Natural killer cell (primary cell): ENCODE measurements around the gene WDR7. TPM values are rescaled to one million over a fixed set of nuclear protein-coding genes. Genes with fewer than 3 reads are reported as not detected.

ENCODE experiments used
- ATAC-seq, 3 donors: fragments of 150-1000 bp in 2 of 3; fragments of 200-7000 bp in 1 of 3; cut with Tn5 transposase; 1 replicate in 1 of 3; 2 replicates in 2 of 3; pipeline ENCODE4 v1.10.0; 2021; ENCODE audit warnings: mild to moderate bottlenecking in 2 of 3, moderate library complexity in 2 of 3
- DNase-seq, 2 donors: peaks; one replicate each; pipeline versions ENCODE4 v3.0.0 to v3.0.0-alpha.2; 2013 to 2021; ENCODE audit warnings: mixed read lengths in 1 of 2
- H3K27ac ChIP-seq: one replicate; pipeline ENCODE4 v1.5.1; 2013; ENCODE audit warnings: mild to moderate bottlenecking, low read length
- H3K27me3 ChIP-seq: one replicate; pipeline ENCODE4 v1.6.1; 2013; ENCODE audit warnings: low read length; ENCODE audit not compliant: control insufficient read depth, insufficient read depth
- H3K36me3 ChIP-seq: one replicate; pipeline ENCODE4 v1.6.1; 2013; ENCODE audit warnings: low read length; ENCODE audit not compliant: control insufficient read depth, insufficient read depth
- H3K4me1 ChIP-seq: one replicate; pipeline ENCODE4 v1.6.1; 2013; ENCODE audit warnings: low read length; ENCODE audit not compliant: control insufficient read depth, insufficient read depth
- H3K4me3 ChIP-seq: one replicate; pipeline ENCODE4 v1.5.1; 2013; ENCODE audit warnings: low read length
- H3K9me3 ChIP-seq: one replicate; pipeline ENCODE4 v1.6.1; 2013; ENCODE audit warnings: low read length; ENCODE audit not compliant: control insufficient read depth, insufficient read depth
- H3K27ac Mint-ChIP-seq, 2 donors: one replicate each; pipeline ENCODE4 v1.8.0; 2022; ENCODE audit warnings: mild to moderate bottlenecking in 2 of 2, mixed read lengths in 2 of 2, moderate library complexity in 1 of 2
- H3K27me3 Mint-ChIP-seq, 2 donors: one replicate each; pipeline ENCODE4 v1.8.0; 2022; ENCODE audit warnings: low read depth in 2 of 2, mixed read lengths in 2 of 2
- H3K36me3 Mint-ChIP-seq: one replicate; pipeline ENCODE4 v1.8.0; 2022; ENCODE audit warnings: mixed read lengths
- H3K4me1 Mint-ChIP-seq, 2 donors: one replicate each; pipeline ENCODE4 v1.8.0; 2022; ENCODE audit warnings: mixed read lengths in 2 of 2
- H3K4me3 Mint-ChIP-seq: one replicate; pipeline ENCODE4 v1.8.0; 2022; ENCODE audit warnings: mild to moderate bottlenecking, moderate library complexity, mixed read lengths
- H3K9me3 Mint-ChIP-seq, 2 donors: one replicate each; pipeline ENCODE4 v1.8.0; 2022; ENCODE audit warnings: mixed read lengths in 2 of 2
- CTCF ChIP-seq: fragments of 200-600 bp; IDR thresholded peaks from one replicate; pipeline ENCODE4 v1.8.0; 2022; ENCODE audit warnings: antibody characterized with exemption
- WGBS: methylation state at CpG from one replicate; pipeline ENCODE4 v1.1.7; 2013; ENCODE audit warnings: missing lambda C conversion rate; ENCODE audit not compliant: insufficient coverage; 5-methylcytosine and 5-hydroxymethylcytosine counted together
- intact Hi-C: fragments of 100-400 bp; cut with micrococcal nuclease; formaldehyde crosslinking; loops from one replicate; pipeline ENCODE4 v1.14.2; 2022
- total RNA-seq, 4 donors: library from RNA; stranded (reverse); fragments of 120-200 nt in 1 of 4; gene quantifications; one replicate each; pipeline versions ENCODE4 v1.2.3 to v1.2.4, GENCODE V29; 2013 to 2022

WDR7 gene
- total RNA-seq, 3 donors from 2014 or later (not counting 1 experiment from before 2014, with no cell fraction given) = 71.1 to 103 (median 77.3) TPM

DNA sequence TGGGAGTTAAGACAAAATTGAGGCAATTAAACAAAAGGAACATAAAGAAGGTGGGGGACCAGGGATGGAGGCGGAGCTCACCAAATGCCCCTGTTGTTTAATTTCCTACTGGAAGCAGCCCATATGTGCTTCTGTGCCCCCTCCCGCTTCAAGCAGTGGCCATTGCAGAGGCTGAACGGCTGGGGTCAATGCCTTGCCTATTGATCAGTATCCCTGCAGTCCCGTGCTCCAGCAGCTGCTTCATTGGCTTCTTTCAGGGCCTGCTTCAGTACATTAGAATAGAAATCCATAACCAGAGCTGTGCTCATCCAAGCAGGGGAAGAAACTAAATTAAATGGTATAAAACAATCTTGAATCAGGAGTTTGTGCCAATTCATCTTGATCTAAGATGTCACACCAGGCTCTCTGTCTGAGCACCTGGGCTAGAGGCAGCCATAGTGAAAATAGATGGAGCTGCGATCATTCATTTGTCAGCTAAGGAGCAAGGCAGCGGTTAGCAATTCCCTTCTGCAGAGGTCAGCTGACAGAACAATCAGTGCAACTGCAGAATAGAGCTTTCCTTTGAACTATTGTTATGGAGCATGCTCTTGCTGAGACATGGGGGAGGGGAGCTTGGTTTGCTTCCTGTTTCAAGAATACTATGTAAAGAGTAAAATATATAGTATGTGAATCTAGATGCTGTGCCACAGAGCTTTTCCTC is 222.4 kb downstream of the WDR7 start:
- Mint-ChIP-seq H3K9me3 (no peaks in the 10 kb centered on the region), H3K4me3 (no peak overlapping the region), H3K36me3 (no peaks in the 10 kb centered on the region), H3K27ac (no peak overlapping the region), H3K4me1 (peaks cover 6 to 15% of the 10 kb centered on the region in 2 donors), H3K27me3 (no peaks in the 10 kb centered on the region)
- intact Hi-C loops = no loop called here
- DNase-seq = peak in 1 of 2 donors; percentile 52
- Histone ChIP-seq H3K27ac (no peak overlapping the region), H3K4me1 (no peaks in the 10 kb centered on the region), H3K4me3 (no peak overlapping the region), H3K9me3 (no peaks in the 10 kb centered on the region), H3K27me3 (no peaks in the 10 kb centered on the region), H3K36me3 (no peaks in the 10 kb centered on the region)
- WGBS = 93% methylated on average over 6 of the region's 6 CpGs
- TF ChIP-seq CTCF = no peak
- no peak for ATAC-seq

DNA sequence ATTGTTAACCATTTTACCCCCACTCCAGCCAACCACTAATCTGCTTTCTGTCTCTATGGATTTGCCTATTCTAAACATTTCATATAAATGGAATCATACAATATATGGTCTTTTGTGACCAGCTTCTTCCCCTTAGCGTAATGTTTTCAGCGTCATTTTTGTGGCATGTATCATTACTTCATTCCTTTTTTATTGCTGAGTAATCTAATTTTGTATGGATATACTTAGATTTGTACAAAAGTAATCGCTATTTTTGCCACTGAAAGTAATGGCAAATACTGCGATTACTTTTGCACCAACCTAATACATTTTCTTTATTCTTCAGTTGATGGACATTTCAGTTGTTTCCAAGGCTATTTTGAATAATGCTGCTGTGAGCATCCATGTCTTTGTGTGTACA is 227.6 kb downstream of the WDR7 start:
- no peaks in the 10 kb centered on the region for H3K36me3 Mint-ChIP-seq
- WGBS = no CpG with 5 or more reads among the region's 4 CpGs
- Histone ChIP-seq H3K27ac (no peak overlapping the region), H3K4me3 (no peak overlapping the region), H3K36me3 (no peaks in the 10 kb centered on the region), H3K4me1 (no peaks in the 10 kb centered on the region), H3K27me3 (no peaks in the 10 kb centered on the region), H3K9me3 (no peaks in the 10 kb centered on the region)
- TF ChIP-seq CTCF = no peak
- H3K27ac Mint-ChIP-seq = no peak overlapping the region
- H3K4me3 Mint-ChIP-seq = no peak overlapping the region
- DNase-seq (no peak), ATAC-seq (no peak)
- intact Hi-C loops = no loop called here
- H3K9me3 Mint-ChIP-seq = no peaks in the 10 kb centered on the region
- no peaks in the 10 kb centered on the region for H3K27me3 Mint-ChIP-seq
- H3K4me1 Mint-ChIP-seq = peaks cover 0 to 6% of the 10 kb centered on the region in 2 donors

DNA sequence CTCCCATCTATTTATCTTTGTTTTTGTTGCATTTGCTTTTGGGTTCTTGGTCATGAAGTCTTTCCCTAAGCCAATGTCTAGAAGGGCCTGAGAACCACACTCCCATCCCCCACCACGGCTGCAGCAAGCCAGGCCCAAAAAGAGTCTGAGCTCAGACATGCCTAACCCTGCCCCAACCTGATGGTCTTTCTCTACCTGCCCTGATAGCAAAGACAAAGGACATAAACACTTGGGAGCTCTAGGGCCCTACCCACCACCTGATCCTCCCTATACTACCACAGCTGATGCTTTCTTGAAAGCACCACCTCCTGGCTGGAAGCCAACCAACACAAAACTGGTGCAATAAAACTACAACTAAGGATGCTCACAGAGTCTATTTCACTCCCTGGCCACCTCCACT is 233.4 kb downstream of the WDR7 start:
- no peaks in the 10 kb centered on the region for H3K27me3 ChIP-seq
- no peaks in the 10 kb centered on the region for H3K36me3 Mint-ChIP-seq

More for the DNA sequence above, 233.4 kb downstream of the WDR7 start:
- intact Hi-C loops = no loop called here
- no peak for DNase-seq
- H3K4me1 Mint-ChIP-seq = peaks cover 6 to 14% of the 10 kb centered on the region in 2 donors
- H3K36me3 ChIP-seq = peaks cover 2% of the 10 kb centered on the region
- ATAC-seq = no peak
- H3K27ac Mint-ChIP-seq = no peak overlapping the region
- 94% methylated on average over 1 of the region's 1 CpG for WGBS
- H3K9me3 Mint-ChIP-seq = no peaks in the 10 kb centered on the region
- no peak overlapping the region for H3K4me3 Mint-ChIP-seq
- H3K27ac ChIP-seq = no peak overlapping the region
- H3K9me3 ChIP-seq = no peaks in the 10 kb centered on the region
- no peak for TF ChIP-seq CTCF
- H3K4me3 ChIP-seq = no peak overlapping the region
- H3K27me3 Mint-ChIP-seq = no peaks in the 10 kb centered on the region
- no peaks in the 10 kb centered on the region for H3K4me1 ChIP-seq
